Sigmoid colon (tissue), 4 donors: ENCODE measurements around the gene XYLT1.

Experiments used
- CTCF ChIP-seq, 4 experiments: fragments of 450-650 bp in 3 of 4; fragments of 200-600 bp in 1 of 4; IDR thresholded peaks; one replicate each; pipeline ENCODE4 v1.5.1; 2016 to 2019; ENCODE audit warnings: antibody characterized with exemption in 4 of 4, mild to moderate bottlenecking in 3 of 4, moderate library complexity in 2 of 4
- POLR2A ChIP-seq, 2 donors: fragments of 450-650 bp; IDR thresholded peaks; one replicate each; pipeline ENCODE4 v1.6.1; 2016; ENCODE audit warnings: antibody characterized with exemption in 2 of 2, mild to moderate bottlenecking in 2 of 2, moderate library complexity in 2 of 2
- POLR2AphosphoS5 ChIP-seq, 4 donors: sonication (generic); formaldehyde crosslinking; IDR thresholded peaks; one replicate each; pipeline ENCODE4 v1.6.1; 2017; ENCODE audit warnings: antibody characterized with exemption in 4 of 4

GRCh38 chr16:17261197-17261858 is 209.4 kb downstream of the XYLT1 start:
- TF ChIP-seq CTCF (IDR thresholded peaks at IDR 0.05) (no peak), POLR2AphosphoS5 (IDR thresholded peaks at IDR 0.05) (no peak), POLR2A (IDR thresholded peaks at IDR 0.05) (no peak)
